Prostate gland (tissue), 2 donors: ENCODE data around the gene FABP2.

Experiments used
- CTCF ChIP-seq, 4 experiments: fragments of 200-600 bp in 2 of 4; fragments of 450-650 bp in 2 of 4; sonication (generic) in 2 of 4; IDR thresholded peaks; 1 replicate in 3 of 4; 2 replicates in 1 of 4; pipeline ENCODE4 v1.5.1; 2016 to 2019; ENCODE audit warnings: antibody characterized with exemption in 4 of 4, mild to moderate bottlenecking in 2 of 4, moderate library complexity in 2 of 4
- POLR2AphosphoS5 ChIP-seq: sonication (generic); formaldehyde crosslinking; IDR thresholded peaks from one replicate; pipeline ENCODE4 v1.6.1; 2017; ENCODE audit warnings: antibody characterized with exemption

GRCh38 chr4:119297795-119298194 lies 24.1 kb downstream of the FABP2 start:
- TF ChIP-seq CTCF (IDR thresholded peaks at IDR 0.05) (no peak), POLR2AphosphoS5 (no peak)
